Measurements from ENCODE around the gene TMEFF1.
"Not testable (repeated sequence)": the region's sequence is repeated elsewhere in the genome, so short reads cannot be mapped to it uniquely, and the experiment has no call there.

Gene TMEFF1, protein sequence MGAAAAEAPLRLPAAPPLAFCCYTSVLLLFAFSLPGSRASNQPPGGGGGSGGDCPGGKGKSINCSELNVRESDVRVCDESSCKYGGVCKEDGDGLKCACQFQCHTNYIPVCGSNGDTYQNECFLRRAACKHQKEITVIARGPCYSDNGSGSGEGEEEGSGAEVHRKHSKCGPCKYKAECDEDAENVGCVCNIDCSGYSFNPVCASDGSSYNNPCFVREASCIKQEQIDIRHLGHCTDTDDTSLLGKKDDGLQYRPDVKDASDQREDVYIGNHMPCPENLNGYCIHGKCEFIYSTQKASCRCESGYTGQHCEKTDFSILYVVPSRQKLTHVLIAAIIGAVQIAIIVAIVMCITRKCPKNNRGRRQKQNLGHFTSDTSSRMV

DNA sequence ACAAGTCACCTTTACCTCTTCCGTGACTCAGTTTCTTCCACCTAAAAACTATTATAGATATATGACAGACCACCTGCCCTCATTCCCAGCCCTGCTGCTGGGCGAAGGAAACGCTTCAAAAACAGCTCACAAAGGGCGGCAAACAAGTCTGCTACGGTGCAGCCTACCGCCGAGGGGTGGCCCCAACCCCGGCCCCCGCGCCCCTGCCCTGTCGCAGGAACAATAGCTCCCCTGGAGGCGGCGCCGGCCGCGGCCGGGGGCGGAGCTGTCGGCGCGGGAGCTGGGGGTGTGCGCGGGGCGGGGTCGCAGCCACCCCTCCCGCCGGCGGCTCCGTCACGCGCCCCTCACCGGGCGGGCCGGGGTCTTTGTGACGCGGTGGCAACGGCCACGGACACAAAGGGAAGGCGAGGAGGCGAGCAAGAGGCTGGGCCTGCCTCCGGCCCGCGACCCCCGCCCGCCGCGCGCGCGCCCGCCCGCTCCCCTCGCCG is at the start of gene TMEFF1:
TSS of gene TMEFF1 (plus strand) at position 362 of the 488 bp plus-strand sequence. CDS start 396 bp downstream, outside the sequence.
- peak; percentile 52 to 58 for DNase-seq

DNA sequence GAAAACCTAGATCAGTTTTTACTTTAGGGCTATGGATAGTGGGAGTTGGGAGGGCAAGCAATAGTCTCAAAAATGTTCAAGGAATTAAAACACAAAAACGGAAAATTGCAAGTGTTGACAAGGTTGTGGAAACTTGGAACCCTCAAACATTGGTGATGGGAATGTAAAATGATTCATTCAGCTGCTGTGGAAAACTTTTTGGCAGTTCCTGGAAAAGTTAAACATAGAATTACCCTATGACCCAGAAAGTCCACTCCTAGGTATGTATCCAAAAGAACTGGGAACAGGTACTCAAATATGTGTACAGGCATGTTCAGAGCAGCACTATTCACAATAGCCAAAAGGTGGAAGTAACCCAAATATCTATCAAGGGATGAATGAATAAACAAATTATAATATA is 47.2 kb upstream of the TMEFF1 start:
- DNase-seq = no peak

DNA sequence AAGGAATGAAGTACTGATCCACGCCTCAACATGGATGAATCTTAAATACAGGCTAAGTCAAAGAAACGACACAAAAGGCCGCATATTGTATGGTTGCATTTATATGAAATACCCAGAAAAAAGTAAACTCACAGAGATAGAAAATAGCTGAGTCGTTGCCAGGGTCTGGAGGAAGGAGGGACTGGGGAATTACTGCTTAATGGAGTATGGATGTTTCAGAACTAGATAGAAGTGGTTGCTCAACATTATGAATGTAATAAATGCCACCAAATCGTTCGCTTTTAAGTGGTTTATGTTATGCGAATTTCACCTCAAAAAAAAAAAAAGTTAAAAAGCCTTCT is 46.8 kb upstream of the TMEFF1 start:
- no peak for DNase-seq

DNA sequence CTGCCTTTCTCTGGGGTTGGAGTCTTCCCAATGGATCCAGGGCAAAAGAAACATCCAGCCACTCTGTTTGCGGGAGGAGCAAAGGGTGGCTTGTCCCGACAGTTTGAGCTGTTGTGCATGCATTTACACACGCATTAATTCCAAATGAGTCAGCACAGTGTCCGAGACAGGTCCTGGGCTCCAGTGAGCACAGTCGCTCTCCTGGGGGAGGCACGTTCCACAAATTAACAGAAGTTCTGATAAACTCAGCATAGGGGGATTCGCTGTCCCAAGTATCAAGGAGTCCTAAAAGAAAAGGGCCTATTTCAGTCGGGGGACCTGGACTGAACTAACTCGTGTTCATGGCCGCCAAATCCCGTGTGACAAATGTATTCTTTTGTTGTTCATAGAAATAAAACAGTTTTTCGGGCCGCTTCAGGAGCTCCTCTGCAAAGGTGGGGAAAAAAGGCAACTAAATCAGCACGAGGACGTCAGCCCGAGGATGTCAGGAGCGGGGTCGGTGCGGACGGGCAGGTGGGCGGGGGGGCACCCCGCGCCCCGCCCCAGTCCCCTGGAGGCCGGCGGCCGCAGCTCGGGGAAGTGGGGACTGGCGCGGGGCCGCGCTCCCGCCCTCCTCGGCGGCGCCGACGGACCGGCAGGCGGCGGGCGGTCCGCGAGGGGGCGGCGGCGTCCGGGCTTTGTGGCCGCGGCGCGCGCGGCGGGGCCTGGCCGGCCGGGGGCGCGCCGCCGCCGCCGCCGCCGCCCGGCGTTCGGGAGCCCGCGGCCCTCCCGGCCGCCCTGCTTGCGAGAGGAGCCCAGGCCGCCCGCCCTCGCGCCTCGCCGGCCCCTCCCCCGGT is 46.2 kb upstream of the TMEFF1 start, which contains the start of gene MSANTD3:
TSS of gene MSANTD3 (plus strand) at position 614 of the 836 bp plus-strand sequence. CDS start 14,796 bp downstream, outside the sequence.
- peak; percentile 38 to 39 for DNase-seq

DNA sequence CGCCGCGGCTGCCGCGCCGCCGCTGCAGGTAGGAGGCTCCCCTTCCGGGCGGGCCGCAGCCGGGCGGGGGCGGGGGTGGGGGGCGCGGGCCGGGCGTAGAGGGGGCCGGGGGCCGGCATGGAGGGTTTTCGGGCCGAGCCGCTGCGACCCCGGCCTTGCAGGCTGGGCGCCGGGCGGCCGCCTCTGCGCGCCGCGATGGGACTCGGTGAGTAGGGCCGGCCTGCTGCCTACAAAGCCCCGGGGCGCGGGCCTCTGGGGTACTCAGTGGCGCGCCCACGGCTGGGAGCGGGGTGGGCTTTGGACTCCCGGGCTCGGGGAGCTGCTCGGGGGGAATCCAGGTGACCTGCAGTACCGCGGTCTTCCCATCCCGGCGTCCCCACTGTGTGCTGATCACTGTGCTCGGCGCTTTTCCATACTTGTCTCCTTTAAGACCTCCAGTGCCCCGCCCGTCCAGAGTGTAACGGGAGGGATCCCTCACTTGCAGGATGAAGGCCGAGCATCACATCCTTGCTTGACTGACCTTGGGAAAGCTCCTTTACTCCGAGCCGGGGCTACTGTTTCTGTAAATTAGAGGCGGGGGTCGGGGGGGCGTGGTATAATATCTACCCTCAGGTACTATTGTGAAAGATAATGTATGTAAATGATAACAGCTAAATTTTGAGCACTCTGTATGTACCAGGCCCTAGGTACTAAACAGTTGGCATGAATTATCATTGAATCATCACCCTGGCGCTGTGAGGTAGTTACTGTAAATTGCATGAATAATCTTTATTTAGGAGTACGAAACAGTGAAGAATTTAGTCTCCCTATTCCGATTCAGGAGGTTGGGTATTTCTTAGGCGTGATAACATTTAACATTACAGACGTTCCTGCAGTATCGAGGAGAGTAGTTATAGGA is 45.3 kb upstream of the TMEFF1 start:
- peak; percentile 15 to 37 for DNase-seq

DNA sequence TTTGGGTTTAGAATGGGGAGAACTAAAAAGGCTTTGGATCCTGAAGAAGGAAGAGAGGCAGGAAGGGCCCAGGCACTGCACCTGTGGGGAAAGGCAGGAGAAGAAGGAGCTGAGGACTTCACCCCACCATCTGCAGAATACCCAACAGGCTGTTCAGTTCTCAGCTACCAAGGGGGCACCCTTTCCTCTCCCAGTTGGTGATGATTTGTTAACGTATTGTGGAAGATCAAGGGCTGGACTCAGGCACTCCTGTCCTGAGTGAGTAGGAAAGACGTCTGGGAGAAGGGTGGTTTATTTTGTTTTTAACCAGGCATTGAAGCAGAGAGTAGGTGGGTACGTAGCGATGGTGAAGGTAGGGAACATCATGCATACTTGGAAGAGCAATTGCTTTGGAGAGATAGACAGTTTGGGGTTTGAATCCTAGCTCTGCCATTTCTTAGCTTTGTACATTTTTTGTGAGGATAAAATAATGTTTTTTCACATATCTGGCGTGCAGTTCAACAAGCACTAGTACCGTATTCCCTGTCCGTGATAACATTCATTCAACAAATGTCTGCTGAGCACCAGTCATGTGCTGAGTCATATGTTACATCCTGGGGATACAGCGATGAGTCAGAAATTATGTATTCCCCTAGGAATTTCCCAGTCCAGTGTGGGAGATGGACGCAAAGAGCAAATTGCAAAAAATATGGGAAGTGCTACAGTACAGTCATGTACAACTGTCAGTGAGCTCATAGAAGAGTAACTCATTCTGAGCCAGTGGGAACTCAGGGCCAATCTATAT is 43.9 kb upstream of the TMEFF1 start:
- DNase-seq = peak in 1 of 2 donors; percentile 21

DNA sequence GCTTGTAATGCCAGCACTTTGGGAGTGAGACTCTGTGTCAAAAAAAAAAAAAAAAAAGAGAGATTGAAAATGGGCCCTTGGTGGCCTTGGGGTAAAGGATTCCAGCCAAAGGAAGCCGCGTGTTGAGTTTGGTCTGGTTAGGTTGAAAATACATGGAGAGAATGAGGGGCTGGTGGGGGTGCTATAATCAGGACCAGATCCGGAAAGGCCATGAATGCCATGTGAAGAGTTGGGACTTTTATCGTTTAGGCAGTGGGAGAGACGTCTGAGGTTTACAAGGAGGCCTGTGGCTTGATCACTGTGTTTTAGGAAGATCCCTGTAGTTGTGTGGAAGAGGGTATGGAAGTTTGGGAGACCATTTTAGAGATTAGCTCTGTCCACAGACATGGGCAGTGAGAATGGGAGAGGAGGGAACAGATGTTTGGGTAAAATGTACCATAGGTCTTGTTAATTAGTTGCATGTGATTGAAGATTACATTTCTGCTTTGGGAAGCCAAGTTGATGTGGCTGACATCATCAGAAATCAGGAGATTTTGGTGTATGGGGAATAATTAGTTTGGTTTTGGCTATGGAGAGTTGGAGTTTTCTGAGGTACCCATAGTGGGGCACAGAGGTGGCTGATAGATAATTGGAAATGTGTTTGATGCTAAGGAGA is 42.5 kb upstream of the TMEFF1 start:
- DNase-seq = no peak

DNA sequence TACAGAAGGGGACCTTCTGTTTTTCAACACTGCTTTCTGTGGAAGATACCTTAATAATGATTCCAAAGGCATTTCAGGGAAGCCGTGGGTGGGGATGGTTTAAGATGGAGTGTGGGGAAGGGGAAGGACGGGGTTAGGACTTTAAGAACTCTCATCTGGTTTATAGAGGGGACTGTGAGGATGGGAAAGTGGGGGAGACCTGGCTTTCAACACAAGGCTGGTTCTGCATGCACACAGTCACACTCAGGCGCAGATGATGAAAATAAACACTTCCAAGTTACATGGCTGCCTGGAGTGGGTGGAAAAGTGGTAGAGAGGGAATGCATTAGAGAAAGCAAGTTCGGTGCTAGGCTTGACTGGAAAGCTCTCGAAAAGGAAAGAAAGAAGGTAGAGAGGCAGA is 41.1 kb upstream of the TMEFF1 start:
- DNase-seq = no peak

DNA sequence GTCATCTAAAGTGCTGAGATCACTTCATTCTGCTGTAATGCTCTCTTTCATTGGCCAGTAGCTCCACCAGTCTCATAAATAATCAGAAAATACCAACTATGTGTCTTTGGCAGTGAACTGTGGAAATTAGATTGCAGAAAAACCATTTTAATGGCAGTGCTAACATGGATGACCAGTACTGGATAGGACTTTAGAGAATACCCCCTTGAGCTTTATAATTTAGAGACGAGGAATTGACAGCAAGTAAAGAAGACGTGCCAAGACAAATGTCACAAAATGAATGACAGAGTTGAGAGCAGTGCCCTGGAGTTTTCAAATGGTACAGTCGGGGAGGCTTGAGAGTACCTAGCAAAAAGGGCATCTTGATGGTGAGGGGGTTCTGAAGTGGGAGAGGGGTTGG is 40.2 kb upstream of the TMEFF1 start:
- no peak for DNase-seq

DNA sequence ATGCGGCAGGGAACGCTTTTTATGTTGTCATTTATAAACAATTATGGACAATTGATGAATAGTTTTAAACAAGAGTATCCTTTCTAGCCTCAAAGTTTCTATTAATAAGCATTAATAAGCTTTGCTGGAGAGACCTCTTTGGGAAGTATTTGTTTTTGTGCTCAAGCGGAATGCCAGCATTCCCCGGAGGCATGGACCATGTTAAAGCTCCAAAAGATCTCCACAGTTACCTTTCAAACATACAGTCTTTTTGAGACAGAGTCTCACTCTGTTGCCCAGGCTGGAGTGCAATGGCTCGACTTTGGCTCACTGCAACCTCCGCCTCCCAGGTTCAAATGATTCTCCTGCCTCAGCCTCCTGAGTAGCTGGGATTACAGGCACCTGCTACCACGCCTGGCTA is 36.4 kb upstream of the TMEFF1 start:
- no peak for DNase-seq

DNA sequence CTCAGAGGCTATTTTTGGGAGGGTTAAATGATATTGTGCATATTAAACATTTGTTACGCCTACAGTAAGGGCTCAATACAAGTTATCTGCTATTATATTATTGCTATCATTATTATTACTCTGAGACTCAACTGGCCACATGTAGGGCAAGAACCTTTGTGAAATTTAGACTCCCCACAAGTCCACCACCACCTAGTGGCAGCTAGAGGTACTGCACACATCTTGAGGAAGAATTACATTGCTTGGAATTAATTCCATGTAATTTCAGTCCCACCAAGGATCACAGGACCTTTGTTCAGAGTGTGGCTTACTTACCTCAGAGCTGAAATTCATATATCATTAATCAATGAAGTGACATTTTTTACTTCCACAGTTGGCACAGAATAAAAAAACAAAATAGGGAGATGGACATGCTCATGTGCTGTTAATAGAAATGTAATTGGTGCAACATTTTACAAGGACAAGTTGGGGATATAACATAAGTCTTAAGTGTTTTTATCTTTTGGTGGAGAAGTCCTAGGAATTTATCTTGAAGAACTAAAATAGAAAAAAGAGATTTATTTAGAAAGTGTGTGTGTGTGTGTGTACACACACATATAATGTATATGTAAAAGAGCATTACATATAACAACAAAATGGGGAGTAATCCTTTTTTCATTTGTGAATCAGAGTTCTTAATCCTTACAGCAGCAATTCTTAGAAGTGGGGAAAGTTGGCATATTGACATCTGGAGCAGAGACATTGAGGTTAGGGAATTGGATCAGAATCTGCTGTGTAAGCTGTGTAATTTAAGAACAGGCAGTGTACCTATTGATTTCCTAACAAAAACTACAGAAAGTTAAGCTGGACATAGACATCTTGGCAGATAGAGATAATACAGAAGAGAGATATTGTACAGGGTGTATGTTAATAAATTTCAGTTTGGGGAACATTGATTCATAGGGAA is 34.8 kb upstream of the TMEFF1 start:
- peak; percentile 46 to 65 for DNase-seq

DNA sequence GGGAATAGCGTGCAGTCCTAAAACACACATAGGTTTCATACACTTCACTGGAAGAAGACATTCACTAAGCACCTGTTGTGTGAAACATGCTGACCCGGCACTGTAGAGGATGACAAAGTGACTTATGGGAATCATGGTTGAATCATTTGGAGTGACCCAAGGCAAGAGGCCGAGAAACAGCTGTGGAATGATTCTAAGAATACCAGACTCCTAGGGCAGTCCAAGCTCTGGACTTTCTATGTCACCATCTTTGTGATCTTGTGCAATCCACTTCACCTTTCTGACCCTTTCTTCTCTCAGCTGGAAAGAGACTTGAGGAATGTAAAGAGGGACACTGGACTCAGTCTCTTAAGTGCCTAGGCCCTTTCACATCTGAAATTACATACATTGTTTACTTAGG is 32.9 kb upstream of the TMEFF1 start:
- no peak for DNase-seq

DNA sequence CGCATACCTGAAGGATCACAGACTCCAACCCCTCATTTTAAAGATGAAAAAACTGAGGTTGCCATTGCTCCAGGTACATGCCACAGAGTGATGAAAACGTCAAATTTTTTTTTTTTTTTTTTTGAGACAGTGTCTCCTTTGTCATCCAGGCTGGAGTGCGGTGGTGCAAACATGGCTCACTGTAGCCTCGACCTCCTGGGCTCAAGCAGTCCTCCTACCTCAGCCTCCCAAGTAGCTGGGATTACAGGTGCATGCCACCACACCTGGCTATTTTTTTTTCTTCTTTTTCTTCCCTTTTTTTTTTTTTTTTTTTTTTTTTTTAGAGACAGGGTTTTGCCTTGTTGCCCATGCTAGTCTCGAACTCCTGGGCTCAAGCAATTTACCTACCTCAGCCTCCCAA is 32.5 kb upstream of the TMEFF1 start:
- not testable (repeated sequence) for DNase-seq

DNA sequence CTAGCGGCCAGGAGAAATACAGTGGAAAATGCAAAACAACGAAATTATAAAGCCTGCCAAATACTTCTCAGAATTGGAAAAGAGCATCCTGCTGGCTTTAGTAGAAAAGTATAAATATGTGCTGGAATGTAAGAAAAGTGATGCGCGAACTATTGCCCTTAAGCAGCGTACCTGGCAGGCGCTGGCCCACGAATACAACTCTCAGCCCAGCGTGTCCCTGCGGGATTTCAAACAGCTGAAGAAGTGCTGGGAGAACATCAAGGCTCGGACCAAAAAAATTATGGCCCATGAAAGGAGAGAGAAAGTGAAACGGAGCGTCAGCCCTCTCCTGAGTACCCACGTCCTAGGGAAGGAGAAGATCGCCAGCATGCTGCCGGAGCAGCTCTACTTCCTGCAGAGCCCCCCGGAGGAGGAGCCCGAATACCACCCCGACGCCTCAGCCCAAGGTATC is 31.0 kb upstream of the TMEFF1 start:
- DNase-seq = no peak

DNA sequence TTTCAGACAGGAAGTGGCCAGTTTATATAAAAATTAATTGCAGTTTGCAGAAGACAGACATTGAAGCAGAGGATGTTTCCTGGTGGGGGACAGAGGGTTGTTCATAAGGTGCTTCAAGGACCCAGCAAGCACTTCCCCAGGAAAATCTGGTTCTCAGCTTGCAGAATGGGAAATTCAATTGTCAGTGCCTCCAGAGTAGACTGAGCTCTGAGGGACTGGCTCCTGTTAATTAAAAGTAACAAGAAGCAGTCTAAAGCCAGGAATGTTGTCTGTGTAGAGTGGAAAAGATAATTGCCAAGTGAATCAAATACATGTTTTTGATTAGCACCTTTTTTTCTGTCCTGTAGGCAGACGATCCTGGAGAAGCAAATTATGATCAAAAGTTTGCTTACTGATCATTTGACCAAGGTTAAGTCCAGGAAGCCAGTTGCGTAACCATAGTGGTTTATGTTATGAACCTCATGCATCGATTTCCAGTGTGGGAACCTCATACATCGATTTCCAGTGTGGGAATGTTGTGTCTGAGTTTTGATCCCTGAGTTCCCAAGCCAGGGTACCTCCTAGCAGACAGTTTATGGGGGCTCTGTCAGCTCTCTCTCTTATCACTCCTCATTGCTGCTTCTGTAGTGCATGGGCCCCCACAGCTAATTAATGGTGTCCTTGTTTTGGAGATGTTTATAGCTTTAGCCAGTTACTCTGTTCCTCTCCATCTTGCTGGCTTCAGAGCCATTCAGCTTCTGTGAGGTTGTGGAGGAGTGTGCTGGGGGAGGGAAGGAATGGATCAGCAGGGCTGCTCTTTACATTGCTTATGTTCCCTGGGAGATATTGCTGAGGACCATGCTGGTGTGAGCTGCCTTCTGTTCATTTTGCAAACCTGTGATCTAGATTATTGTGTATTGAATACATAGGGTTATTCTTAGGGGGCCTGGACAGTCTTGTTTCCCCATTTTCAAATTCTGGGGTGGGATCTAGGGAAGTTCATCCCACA is 28.9 kb upstream of the TMEFF1 start:
- no peak for DNase-seq

DNA sequence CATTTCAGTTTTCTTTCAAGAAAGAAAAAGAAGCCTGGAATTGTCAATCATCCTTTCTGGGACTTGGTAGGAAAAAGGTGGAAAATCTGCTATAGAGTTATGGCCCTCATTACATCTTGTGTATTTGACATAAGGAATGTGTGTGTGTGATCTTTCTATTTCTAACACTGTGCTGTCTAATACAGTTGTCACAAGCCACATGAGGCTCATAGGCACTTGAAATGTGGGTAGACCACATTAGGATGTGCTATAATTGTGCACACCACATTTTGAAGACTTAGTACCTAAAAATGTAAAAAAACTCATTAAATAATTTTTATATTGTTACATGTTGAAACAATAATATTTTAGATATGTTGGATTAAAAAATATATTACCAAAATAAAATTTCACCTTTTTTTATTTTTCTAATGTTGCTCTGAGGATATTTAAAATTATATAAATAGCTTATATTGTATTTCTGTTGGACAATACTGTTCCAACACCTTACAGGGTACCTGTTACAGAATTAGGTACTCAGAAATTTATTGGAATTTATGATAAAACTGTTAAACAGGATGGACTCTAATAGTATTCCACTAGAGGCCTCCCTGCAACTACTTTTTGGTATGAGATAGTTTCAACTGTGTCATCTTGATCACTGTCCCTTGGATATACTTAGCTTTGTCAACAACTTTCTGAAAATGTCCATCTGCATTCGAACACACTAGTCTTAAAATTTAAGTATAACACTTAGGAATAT is 27.6 kb upstream of the TMEFF1 start:
- DNase-seq = peak in 1 of 2 donors; percentile 55

DNA sequence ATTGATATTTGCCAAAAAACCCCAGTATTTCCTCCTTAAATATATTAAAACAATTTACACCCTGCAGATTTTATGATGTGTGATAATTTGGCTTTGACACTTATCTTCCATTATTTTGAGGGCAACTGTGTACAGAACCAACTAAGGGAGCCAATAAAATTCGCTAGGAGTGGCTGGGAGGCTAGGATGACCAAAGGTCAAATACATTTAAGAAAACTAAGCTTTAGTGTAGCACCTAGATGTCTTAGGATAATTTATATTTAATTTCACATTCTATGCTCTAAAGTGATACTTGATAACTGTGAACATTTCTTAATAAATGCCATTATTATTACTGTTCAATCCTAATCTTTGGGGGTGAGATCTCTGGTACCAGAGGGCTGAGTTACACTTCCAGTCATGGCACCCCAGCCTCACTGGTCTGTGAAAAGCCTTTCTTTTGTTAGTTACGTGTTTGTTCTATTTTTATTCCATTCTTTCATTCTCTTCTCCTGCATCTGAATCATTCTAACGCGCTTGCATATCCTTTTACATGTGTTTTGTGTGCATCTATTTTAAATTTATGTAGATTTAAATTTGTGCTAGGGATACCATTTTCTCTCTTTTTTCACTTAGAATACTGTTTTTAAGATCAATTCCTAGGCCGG is 26.9 kb upstream of the TMEFF1 start:
- no peak for DNase-seq

All from hippocampal formation (tissue), 2 donors.